Uterus (tissue), 4 donors: ENCODE measurements around the gene JPH2. TPM values are rescaled to one million over a fixed set of nuclear protein-coding genes. Genes with fewer than 3 reads are reported as not detected.
A peak's percentile ranks its signal among the peaks of the same experiment; 100 is the strongest.

Experiments used
- DNase-seq, 2 donors: peaks; one replicate each; pipeline ENCODE4 v3.0.0-alpha.2; 2019 to 2020
- H3K27ac ChIP-seq, 2 donors: fragments of 200-600 bp; sonication (generic); 1 replicate in 1 of 2; 2 replicates in 1 of 2; pipeline ENCODE4 v1.5.1; 2016 to 2018
- H3K27me3 ChIP-seq, 2 donors: fragments of 200-600 bp; sonication (generic); one replicate each; pipeline ENCODE4 v1.5.1; 2018 to 2019; ENCODE audit warnings: control low read depth in 1 of 2
- H3K36me3 ChIP-seq, 2 donors: fragments of 200-600 bp; sonication (generic); one replicate each; pipeline ENCODE4 v1.5.1; 2019; ENCODE audit warnings: control low read depth in 1 of 2
- H3K4me1 ChIP-seq, 2 donors: fragments of 200-600 bp; sonication (generic); one replicate each; pipeline ENCODE4 v1.5.1; 2018 to 2019; ENCODE audit warnings: control low read depth in 1 of 2
- H3K4me3 ChIP-seq, 2 donors: fragments of 200-600 bp; sonication (generic); 1 replicate in 1 of 2; 2 replicates in 1 of 2; pipeline ENCODE4 v1.5.1; 2018 to 2019; ENCODE audit warnings: mild to moderate bottlenecking in 1 of 2
- H3K9me3 ChIP-seq, 2 donors: fragments of 200-600 bp; sonication (generic); one replicate each; pipeline ENCODE4 v1.5.1; 2019; ENCODE audit warnings: control low read depth in 1 of 2
- POLR2A ChIP-seq, 2 donors: fragments of 450-650 bp; IDR thresholded peaks; one replicate each; pipeline ENCODE4 v1.6.1; 2016; ENCODE audit warnings: antibody characterized with exemption in 2 of 2, mild to moderate bottlenecking in 1 of 2, moderate library complexity in 1 of 2
- intact Hi-C: fragments of 100-400 bp; cut with DNase I; formaldehyde crosslinking; loops from one replicate; pipeline ENCODE4 v1.15.1; 2023; ENCODE audit warnings: low total_unique reads
- total RNA-seq, 4 donors: library from RNA; depleted of rRNA in 3 of 4; stranded (reverse); fragments of >200 nt in 3 of 4; gene quantifications; one replicate each; pipeline versions ENCODE4 v1.1.0 to v1.2.4, GENCODE V29; 2014 to 2023
- TF ChIP-seq, protein P1 (sequence below), 4 experiments: fragments of 200-600 bp in 2 of 4; fragments of 450-650 bp in 2 of 4; sonication (generic) in 2 of 4; IDR thresholded peaks; one replicate each; pipeline ENCODE4 v1.5.1; 2016 to 2019; ENCODE audit warnings: antibody characterized with exemption in 4 of 4, mild to moderate bottlenecking in 2 of 4, moderate library complexity in 1 of 4
- donor health status: DM: yes; HTN: yes; CAD: no.

JPH2 gene
- total RNA-seq, 4 donors from 2014 or later: 17.6 to 133 (median 61.2) TPM

- TF ChIP-seq, protein P1, sequence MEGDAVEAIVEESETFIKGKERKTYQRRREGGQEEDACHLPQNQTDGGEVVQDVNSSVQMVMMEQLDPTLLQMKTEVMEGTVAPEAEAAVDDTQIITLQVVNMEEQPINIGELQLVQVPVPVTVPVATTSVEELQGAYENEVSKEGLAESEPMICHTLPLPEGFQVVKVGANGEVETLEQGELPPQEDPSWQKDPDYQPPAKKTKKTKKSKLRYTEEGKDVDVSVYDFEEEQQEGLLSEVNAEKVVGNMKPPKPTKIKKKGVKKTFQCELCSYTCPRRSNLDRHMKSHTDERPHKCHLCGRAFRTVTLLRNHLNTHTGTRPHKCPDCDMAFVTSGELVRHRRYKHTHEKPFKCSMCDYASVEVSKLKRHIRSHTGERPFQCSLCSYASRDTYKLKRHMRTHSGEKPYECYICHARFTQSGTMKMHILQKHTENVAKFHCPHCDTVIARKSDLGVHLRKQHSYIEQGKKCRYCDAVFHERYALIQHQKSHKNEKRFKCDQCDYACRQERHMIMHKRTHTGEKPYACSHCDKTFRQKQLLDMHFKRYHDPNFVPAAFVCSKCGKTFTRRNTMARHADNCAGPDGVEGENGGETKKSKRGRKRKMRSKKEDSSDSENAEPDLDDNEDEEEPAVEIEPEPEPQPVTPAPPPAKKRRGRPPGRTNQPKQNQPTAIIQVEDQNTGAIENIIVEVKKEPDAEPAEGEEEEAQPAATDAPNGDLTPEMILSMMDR (IDR thresholded peaks at IDR 0.05): no peak
- TF ChIP-seq POLR2A (IDR thresholded peaks at IDR 0.05): no peak
- Histone ChIP-seq H3K27me3 (no peaks in the 10 kb centered on the region), H3K9me3 (no peaks in the 10 kb centered on the region), H3K4me3 (no peak overlapping the region), H3K27ac (peak overlapping the region; percentile 76 to 78), H3K36me3 (no peaks in the 10 kb centered on the region), H3K4me1 (peaks cover 0 to 11% of the 10 kb centered on the region in 2 donors)
- intact Hi-C loops: no loop called here
- DNase-seq: peak; percentile 3 to 8
Observed at GRCh38 chr20:44171775-44172571, 15.0 kb downstream of the JPH2 start.

GRCh38 chr20:44170816-44171410, 16.1 kb downstream of the JPH2 start:
- peaks cover 0 to 12% of the 10 kb centered on the region in 2 donors for H3K4me1 ChIP-seq
- TF ChIP-seq, protein P1 (IDR thresholded peaks at IDR 0.05): no peak
- TF ChIP-seq POLR2A (IDR thresholded peaks at IDR 0.05): no peak
- H3K4me3 ChIP-seq: no peak overlapping the region
- no peaks in the 10 kb centered on the region for H3K36me3 ChIP-seq
- no peaks in the 10 kb centered on the region for H3K9me3 ChIP-seq
- H3K27me3 ChIP-seq: no peaks in the 10 kb centered on the region
- intact Hi-C loops: no loop called here
- DNase-seq: no peak
- peak overlapping the region; percentile 76 to 78 for H3K27ac ChIP-seq

DNA sequence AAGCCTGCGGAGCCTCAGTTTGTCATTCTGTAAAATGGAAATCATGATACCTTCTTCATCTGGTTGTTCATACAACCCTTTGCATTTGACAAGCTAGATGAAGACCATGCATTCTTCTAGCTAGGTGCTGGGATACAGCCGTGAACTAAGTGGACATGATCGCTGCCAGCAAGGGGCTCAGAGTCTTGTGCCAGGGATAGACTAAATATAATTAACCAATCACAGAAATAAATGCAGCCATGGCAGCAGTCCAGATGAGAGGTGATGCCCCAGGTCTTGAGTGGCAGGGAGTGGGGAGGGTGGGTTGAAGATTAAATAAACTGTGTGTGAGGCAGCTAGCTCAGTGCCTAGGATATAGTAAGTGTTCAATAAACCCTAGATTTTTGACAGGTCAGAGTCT, 19.3 kb downstream of the JPH2 start:
- H3K9me3 ChIP-seq: no peaks in the 10 kb centered on the region
- intact Hi-C loops: no loop called here
- DNase-seq: no peak
- no peaks in the 10 kb centered on the region for H3K27me3 ChIP-seq
- no peaks in the 10 kb centered on the region for H3K36me3 ChIP-seq
- peaks cover 0 to 19% of the 10 kb centered on the region in 2 donors for H3K4me1 ChIP-seq
- H3K27ac ChIP-seq: peak overlapping the region; percentile 78 to 84
- no peak overlapping the region for H3K4me3 ChIP-seq
- TF ChIP-seq, protein P1 (IDR thresholded peaks at IDR 0.05): no peak
- no peak for TF ChIP-seq POLR2A (IDR thresholded peaks at IDR 0.05)

DNA sequence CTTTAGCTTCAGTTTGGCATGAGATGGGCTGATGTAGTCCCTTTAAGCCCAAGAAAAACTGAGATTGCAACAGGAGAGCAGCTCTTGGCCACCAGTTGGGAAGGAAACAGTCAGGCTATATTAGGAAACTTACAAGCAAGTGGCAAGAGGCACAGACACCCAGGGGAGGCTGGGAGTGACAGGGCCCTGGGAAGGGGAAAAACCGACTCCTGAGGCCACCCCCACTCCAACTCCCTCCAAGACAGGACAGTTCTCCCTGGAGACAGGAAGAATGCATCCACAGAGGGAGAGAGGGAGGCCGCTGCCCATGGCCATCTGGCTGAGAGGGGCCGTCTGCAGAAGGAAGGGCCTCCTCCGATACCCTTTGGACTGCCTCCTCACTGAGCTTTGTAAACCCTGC, 20.5 kb downstream of the JPH2 start:
- peak overlapping the region; percentile 78 to 84 for H3K27ac ChIP-seq
- DNase-seq: peak in 1 of 2 donors; percentile 67
- no peak overlapping the region for H3K4me3 ChIP-seq
- intact Hi-C loops: no loop called here
- no peak for TF ChIP-seq POLR2A (IDR thresholded peaks at IDR 0.05)
- TF ChIP-seq, protein P1 (IDR thresholded peaks at IDR 0.05): no peak
- no peaks in the 10 kb centered on the region for H3K9me3 ChIP-seq
- H3K27me3 ChIP-seq: no peaks in the 10 kb centered on the region
- H3K4me1 ChIP-seq: peaks cover 0 to 15% of the 10 kb centered on the region in 2 donors
- no peaks in the 10 kb centered on the region for H3K36me3 ChIP-seq

DNA sequence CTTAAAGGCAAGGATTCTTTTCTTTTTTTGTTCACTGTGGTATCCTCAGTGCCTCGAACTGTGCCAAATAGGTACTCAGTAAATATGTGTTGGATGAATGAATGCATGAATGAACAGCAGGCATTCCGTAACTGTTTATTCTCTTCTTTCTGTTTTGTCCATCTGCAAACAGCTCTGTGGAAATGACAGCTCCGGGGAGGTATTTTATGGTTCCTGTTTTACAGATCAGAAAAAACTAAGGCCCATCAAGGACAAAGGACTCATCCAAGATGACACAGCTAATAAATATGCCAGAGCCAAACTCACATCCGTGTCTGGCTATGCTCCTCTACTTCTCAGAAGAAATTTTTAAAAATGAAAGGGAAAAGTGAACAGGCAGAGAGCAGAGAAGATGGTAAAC, 21.0 kb downstream of the JPH2 start:
- peaks cover 0 to 12% of the 10 kb centered on the region in 2 donors for H3K4me1 ChIP-seq
- H3K27me3 ChIP-seq: no peaks in the 10 kb centered on the region
- H3K4me3 ChIP-seq: no peak overlapping the region
- H3K27ac ChIP-seq: peak overlapping the region; percentile 78 to 84
- intact Hi-C loops: no loop called here
- no peaks in the 10 kb centered on the region for H3K9me3 ChIP-seq
- no peaks in the 10 kb centered on the region for H3K36me3 ChIP-seq
- DNase-seq: no peak
- TF ChIP-seq POLR2A (IDR thresholded peaks at IDR 0.05): no peak
- TF ChIP-seq, protein P1 (IDR thresholded peaks at IDR 0.05): no peak
